GM19468 (cell line): Measurements from ENCODE around the gene SLC4A1.

ENCODE experiments used
- ATAC-seq: cut with Tn5 transposase; IDR thresholded peaks from one replicate; pipeline ENCODE4 v1.9.1; 2021; ENCODE audit warnings: mild to moderate bottlenecking, moderate library complexity, moderate number of reproducible peaks; ENCODE audit not compliant: unreplicated experiment; ENCODE audit errors: extremely low read depth

SLC4A1 gene

GRCh38 chr17:44287651-44288050 is 19.7 kb upstream of the SLC4A1 start:
- no peak for ATAC-seq

DNA sequence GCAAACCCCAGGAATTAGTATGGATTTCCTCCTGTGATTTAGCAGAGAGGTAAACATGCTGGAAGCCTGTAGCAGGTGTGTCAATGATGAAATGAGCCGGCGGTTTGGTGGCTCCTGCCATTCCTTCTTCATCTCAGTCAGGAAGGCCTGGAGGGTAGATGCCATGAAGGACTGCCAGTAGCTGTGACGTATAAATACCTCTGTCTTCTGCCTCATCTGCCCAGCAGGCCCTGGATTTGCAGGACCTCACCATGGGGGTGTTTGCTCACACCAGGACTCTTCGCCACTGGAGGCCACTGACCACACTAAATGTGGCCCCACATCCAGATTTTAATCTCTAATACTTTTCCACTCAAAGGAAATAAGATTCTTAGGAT is 16.1 kb upstream of the SLC4A1 start:
- ATAC-seq: no peak

DNA sequence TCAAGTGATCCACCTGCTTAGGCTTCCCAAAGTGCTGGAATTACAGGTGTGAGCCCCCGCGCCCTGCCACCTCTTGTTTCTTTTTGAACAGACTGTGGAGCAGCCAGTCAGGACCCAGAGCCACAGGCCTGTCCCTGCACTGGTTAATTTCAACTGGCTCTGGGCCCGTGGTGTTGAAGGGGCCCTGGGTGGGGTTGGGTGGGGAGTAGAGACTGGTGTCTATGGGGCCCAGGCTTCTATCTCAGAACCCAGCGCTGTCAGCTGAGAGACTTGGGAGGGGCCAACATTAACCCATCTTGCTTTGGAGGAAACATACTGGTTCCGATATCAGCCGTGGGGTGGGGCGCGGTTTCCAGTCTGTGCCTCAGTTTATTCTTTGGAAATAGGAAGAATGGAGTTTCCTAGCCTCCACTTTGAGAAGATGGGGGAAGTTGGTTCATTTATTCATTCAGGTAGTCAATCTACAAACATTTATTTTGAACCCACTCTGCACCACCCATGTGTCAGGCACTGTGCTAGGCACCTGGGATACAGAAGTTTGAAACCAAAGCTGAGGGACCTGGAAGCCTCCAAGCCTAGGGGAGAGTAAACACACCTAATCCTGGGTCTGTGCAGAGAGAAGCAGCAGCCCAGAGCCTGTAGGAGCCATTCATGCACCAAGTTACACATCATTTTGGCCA is 15.5 kb upstream of the SLC4A1 start:
- no peak for ATAC-seq

GRCh38 chr17:44282264-44282663 is 14.3 kb upstream of the SLC4A1 start:
- no peak for ATAC-seq

DNA sequence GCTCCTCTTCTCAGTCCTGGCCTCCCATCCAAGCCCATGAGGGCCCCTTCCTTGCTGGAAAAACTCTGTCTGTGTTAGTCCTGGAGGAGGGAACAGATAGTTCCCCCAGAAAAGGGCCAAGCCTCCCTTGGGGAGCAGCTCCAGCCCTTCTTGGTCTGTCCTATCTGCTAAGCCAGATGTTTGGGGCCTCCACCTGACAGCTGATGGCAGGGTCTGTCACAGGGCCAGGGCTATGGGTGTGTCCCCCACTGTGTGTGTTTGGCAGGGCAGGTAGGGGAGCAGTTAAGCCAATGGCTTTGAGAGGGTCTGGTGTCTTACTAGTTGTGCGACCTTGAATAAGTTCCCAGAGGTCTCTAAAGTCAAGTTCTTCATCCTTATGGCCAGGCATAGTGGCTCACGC is 13.6 kb upstream of the SLC4A1 start:
- no peak for ATAC-seq

GRCh38 chr17:44280392-44280937 is 12.5 kb upstream of the SLC4A1 start:
- ATAC-seq: no peak

DNA sequence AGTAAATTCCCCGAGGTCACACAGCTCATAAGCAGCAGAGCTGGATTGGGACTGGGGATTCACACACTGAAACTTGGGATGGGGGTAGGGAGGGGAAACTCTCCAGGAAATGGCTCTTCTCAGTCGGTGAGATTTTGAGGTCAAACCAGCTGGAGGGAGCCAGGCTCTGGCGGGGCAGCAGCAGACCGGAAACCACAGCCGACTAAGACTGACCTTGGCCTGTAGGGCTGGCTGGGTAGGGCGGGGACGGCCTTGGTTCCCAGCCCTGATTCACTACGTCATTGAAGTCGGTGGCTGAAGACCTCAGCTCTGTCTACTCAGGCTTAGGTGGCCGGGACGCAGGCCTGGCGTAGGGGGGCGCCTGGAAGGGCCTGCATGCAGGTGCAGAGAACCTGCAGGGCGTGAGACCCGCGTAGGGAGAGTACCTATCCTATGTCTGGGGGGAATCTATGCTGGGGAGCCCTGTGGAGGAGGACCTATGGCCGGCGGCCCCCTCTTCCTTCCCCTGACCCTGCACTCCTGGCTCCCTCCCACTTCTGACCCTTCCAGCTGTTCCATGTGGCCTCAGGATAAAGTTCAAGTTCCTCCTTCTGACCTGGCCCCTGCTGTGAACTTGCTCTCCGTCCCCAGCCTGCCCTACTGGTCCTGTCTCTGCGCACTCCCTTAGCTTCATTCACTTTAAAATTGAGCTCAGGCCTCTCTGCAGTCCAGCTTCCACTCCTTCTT is 11.9 kb upstream of the SLC4A1 start:
- no peak for ATAC-seq

DNA sequence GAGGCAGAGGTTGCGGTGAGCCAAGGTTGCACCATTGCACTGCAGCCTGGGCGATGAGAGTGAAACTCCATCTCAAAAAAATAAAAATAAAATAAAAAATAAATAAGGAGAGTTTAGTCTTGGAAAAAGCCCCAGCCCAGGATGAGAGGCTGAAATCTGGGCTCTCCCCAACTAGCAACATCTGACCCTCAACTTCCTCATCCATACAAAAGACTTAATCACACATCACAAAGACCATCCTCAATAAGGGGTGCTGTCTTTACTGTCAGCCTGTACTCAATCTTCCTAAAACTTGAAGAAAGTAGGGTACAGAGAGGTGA is 11.4 kb upstream of the SLC4A1 start:
- ATAC-seq: no peak

GRCh38 chr17:44277976-44278375 is 10.0 kb upstream of the SLC4A1 start:
- ATAC-seq: no peak

GRCh38 chr17:44273607-44274006 is 5.7 kb upstream of the SLC4A1 start:
- ATAC-seq: no peak

- ATAC-seq: no peak
Measured at GRCh38 chr17:44272954-44273353, 5.0 kb upstream of the SLC4A1 start.

- no peak for ATAC-seq
Measured at GRCh38 chr17:44272321-44272951, 4.5 kb upstream of the SLC4A1 start.

DNA sequence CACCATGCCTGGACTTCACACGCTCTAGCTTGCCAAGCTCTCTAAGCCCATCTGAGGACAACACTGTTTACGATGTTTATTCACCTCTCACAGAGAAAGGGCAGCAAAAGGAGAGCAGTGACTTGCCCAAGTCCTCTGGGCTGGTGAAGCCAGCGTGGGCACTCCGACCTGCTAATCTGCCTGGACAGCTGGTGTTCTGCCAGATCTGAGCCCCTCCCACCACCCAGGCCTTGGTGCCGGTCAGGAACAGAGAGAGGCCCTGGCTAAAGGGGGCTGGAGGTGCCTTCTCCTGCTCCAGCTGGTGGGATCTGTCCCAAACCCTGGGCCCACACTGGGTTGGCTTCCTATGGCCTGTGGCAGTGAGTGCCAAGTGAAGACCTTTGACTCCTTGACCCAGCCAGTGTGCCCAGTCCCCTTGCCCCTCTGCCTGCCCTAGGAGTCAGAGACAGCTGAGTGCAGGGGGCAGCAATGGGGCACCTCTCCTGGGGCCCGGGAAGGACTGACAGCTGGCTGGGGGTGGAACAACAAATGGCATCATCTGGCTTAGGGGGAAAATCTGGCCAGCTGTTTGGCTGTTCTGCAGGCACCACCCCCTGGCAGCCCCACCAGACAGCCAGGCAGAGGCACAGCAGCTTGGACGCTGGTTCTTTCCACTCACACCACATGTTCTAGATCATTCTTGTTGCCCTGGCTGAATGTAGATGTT is 1.8 kb upstream of the SLC4A1 start:
- no peak for ATAC-seq

GRCh38 chr17:44268709-44269534 is 987 bp upstream of the SLC4A1 start:
- ATAC-seq: no peak

- ATAC-seq: no peak
Measured at GRCh38 chr17:44267165-44267455, 825 bp downstream of the SLC4A1 start.

GRCh38 chr17:44266402-44267164 is 1.4 kb downstream of the SLC4A1 start:
- ATAC-seq: no peak

- ATAC-seq: no peak
Measured at GRCh38 chr17:44263345-44263902, 4.5 kb downstream of the SLC4A1 start.

- no peak for ATAC-seq
Measured at GRCh38 chr17:44262654-44263225, 5.2 kb downstream of the SLC4A1 start.

DNA sequence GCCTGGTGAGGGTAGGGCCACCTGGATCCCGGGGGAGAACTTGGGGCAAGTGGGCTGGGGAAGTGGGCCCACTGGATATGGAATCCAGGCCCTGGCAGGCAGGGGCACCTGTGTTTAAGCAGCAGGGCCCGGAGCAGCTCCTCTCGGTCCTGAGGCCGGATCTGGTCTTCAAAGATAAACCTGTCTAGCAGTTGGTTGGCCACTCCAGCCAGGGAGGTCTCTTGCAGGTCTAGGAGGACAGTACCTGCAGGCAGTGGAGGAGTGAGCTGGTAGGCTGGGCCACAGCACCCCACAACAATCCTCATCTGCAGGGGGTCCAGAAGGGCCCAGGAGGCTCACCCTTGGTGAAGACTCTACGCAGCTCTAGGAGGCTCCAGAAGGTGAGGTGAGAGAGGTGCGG is 7.6 kb downstream of the SLC4A1 start:
- no peak for ATAC-seq
